AG08396 (cell line): Measurements from ENCODE around the gene TP53TG5.
"Not testable (repeated sequence)": the region's sequence is repeated elsewhere in the genome, so short reads cannot be mapped to it uniquely, and the experiment has no call there.

Source experiments
- DNase-seq: peaks from one replicate; pipeline ENCODE4 v3.0.0; 2012; ENCODE audit warnings: low spot score, mixed read lengths

Gene TP53TG5

GRCh38 chr20:45366631-45367030, 11.5 kb downstream of the TP53TG5 start:
- no peak for DNase-seq

DNA sequence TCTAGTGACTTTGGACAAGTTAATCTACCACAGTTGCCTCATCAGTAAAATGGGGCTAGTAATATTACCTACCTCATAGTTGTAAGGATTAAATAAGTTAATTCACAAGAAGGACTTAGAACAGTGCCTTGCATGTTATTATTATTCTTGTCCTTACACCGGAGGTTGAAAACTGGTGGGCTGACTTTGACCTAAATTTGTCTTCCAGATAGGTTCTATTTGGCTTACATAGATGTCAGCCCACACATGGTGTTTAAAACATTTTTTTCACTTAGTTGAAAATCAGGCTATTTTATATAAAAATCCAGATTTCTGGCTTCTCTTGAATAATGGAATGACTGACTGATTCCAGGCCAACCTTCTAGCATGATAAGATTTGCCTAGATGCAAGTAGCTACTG, 11.9 kb downstream of the TP53TG5 start:
- no peak for DNase-seq

GRCh38 chr20:45365444-45365970, 12.6 kb downstream of the TP53TG5 start:
- no peak for DNase-seq

DNA sequence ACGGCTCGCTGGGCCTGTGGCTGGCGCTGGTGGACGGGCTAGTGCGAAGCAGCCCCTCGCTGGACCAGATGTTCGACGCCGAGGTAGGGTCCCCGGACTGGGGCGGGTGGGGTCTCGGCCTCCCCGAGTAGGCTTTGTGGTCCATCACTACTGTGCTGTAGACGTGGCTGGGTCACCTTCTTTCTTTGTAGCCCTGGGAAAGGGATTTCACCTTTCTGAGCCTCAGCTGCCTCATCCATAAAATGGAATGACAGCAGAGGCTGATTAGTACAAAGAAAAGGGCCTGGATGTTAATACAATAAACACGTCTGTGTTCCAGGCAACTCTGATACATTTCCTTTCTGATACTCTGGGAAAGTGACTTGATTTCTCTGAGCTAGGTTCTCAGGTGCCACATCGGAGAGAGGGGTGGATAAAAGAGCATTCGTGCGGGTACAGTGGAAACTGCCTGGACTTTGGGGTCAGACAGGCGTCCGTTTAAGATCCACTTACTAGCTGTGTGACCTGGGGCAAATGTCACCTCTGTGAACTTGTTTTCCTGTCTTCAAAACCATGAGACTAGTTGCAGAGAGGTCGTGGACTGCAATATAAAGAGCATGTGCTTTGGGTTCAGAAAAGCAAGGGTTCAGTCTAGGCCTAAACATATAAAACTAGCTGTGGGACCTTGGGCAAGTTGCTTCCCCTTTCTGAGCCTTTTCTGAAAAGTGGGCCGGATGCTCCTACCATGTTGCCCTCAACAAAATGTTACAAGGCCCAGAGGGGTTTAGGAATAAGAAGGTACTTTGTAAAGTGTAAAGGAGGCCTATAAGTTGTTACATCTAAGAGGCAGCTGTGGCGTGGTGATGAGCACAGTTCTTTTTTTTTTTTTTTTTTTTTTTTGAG, 14.3 kb downstream of the TP53TG5 start:
- no peak for DNase-seq

- DNase-seq = peak; percentile 97
Measured at GRCh38 chr20:45362804-45363610, 15.1 kb downstream of the TP53TG5 start, which contains the start of gene SYS1. Gene SYS1, plus strand, starts transcription at chr20:45363156. Its CDS starts 376 bp downstream, at chr20:45363532.

GRCh38 chr20:45361793-45362192, 16.3 kb downstream of the TP53TG5 start:
- DNase-seq = no peak

DNA sequence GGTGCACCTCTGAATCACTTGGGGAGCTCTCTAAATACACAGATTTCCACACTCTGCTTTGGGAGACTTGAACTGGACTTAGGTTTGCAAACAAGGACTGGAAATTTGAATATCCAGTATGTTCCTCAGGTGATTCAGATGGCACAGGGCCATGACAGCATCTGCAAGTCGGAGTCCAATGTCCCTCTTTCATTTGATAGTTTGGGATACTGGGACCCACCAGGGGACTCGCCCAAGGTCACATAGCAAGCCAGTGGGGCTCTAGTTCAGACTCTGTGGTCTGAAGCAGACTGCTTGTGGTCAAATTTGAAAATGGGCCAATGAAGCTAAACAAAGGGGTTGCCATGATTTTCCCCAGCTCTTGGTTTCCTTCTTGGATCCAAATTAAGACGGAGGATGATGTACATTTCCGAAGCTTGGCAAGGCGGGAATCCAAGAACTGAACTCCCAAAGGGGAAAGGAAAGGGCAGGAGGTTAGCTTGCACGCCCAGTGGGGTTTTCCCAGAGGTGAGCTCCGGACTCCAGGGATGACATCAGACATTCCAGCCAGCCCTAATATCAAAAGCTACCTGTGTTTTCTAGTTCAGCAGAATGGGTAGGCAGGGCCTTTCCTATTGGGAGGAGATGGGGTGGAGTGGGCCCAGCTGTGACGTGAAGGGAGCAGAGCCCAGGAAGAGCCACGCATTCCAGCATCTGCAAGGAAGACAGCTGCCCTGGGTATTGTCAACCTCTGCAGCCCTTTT, 18.5 kb downstream of the TP53TG5 start:
- no peak for DNase-seq

DNA sequence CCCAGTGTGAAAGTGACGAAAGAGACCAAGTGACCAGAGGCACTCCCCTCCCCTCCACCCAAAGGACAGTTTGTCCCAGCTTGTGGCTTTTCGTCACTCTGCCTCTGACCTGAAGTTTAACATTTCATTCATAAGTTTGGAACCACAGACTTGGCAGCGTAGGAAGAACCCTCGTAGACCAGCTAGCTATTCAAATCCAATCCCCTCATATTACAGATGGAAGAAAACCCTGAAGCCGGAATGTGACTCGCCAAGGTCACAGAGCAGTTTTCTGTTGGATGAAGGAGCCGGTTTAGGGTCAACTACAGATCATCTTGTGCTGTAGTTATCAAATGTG, 19.1 kb downstream of the TP53TG5 start:
- DNase-seq = no peak

GRCh38 chr20:45358282-45359068, 19.6 kb downstream of the TP53TG5 start:
- no peak for DNase-seq

- peak; percentile 62 for DNase-seq
Measured at GRCh38 chr20:45355209-45356084, 22.7 kb downstream of the TP53TG5 start.

DNA sequence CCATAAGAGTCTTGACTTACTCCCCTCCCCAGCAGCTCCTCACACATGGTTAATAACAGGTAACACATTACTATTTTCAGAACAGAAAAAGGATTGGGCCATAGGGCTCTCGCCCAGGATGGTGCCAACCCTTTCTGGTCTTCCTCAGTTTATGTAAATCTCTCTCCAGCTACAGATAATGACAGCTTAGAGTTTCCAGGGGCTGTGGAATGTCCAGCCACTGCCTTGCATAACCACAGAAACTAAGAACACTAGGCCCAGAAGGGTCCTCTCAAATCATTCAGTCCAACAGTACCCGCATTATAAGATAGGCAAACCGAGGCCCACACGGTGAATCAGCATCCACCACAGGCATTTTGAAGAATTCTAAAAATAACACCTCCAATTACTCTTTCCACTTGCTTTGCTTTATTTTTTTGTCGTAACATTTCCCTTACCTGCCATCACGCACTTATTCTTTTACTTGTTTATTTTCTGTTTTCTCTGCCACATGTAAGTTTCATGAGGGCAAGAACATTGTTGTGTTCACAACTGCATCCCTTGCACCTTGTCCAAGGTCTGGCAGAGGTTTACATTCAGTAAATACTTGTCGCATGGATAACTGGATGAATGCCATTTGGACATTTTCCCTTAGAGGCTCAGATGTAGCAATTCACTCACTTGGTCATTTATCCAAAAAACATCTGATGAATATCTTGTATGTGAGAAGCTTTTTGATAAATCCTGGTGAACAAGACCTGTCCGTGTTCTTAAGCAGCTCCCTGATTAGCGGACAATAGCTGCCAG, 23.5 kb downstream of the TP53TG5 start:
- DNase-seq = no peak

GRCh38 chr20:45353746-45354145, 24.4 kb downstream of the TP53TG5 start:
- DNase-seq = no peak

DNA sequence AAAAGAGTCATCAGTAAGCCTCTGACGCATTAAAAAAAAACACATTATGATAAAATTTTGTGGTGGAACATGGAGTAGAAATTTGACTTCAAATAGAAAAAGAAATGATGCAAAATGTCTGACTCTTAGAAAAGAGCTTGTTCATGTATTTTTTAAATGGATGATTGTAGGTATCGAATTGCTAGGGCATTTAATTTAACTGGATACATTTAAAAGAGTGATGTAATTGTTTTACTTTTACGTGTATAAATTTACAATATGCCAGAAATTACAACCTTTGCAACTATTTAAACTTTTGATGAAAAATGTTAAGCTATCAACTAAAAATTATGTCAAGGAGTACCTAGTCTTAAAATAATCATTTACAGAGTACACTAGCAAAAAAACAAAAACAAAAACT, 25.4 kb downstream of the TP53TG5 start:
- DNase-seq = no peak

- not testable (repeated sequence) for DNase-seq
Measured at GRCh38 chr20:45350795-45351194, 27.3 kb downstream of the TP53TG5 start.

DNA sequence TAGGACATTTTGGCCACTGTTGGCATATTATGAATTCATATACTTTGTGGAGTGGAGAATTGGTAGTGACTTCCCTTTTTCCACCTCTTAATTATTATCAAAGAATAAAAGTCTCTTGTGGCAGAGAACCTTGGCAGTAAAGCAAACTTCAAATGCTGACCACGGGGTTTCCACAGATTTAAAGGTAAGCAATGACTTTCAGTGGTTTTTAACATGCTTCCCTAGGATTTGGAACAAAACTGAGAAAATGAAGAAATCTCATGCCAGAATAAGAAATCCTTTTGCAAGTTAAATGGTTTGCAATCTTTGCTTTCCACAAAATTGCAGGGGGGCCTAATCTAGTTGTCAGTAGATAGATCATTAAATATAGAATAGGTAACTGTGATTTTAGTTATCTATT, 27.9 kb downstream of the TP53TG5 start:
- no peak for DNase-seq

GRCh38 chr20:45347936-45348778, 30.0 kb downstream of the TP53TG5 start, which contains the start of gene SDC4:
Gene SDC4, minus strand, starts transcription at chr20:45348424. Its CDS starts 40 bp downstream, at chr20:45348384.
- peak; percentile 90 for DNase-seq

DNA sequence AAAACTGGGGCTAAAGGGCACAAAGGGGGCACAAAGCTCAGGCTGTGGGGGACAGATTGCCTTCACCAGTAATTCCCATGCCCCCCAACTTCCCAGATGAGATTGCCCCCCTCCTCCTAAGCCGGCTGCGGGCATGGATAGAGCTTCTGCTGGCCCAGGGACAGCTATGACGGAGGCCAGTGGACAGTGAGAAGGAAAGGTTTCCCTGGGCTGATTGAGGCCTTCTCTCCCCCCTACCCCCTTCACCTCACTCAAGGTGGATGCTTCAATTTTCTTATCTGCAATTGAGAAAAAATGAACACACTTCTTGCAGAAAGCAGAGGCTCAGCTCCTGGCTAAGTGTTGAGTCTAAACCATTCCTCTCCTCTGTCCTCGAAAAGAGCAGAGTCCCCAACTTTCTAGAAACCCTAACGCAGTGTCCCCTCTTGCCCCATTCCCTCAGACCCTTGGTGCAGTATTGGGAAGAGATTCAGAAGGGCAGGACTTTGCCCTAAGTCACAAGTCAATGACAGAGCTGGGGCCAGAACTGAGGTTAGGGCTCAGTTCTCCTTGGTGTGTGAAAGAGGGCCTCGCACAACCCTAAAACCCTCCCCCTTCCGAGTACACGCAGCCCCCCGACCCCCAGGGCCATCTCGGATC, 30.7 kb downstream of the TP53TG5 start:
- DNase-seq = no peak

GRCh38 chr20:45346851-45347250, 31.3 kb downstream of the TP53TG5 start:
- no peak for DNase-seq
